ENCODE measurements around the gene FTCDNL1.

The FTCDNL1 gene

DNA sequence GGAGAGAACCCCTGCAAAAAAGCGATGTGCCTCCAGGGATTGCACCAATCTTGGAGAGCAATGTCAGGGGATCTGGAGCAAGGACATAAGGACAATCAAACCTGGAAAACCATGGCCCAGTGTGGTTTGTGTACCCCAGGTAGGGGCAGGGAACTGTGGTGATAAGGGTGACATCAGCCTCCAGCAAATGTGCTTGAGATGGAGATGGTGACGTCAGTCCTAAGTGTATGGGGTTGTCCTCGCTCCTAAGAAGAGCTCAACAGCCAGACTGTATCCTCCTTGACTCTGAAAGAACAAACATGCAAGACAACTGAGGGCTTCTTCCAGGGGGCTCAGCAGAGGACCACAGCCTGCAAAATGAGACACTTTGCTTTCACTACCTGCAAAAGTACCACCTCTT, 71.4 kb downstream of the FTCDNL1 start:
- DNase-seq: no peak

DNA sequence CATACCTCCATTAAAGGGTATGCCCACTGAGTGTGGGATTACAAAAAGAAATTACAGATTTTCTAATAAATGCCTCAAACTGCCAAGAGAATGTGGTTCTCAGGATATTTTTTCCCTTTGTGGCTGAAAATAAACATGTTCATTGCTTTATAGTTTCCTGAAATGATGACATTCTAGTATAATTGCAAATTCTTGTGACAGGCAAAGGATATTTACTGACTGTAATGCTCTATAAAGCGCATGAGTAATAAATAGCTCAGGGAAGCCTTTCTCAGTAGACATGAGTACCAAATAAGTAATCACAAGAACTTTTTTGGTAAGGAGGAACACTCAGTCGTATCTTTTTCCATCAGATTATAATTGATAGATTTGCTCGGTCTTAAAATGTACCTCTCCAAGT, 72.3 kb downstream of the FTCDNL1 start:
- no peak for DNase-seq

DNA sequence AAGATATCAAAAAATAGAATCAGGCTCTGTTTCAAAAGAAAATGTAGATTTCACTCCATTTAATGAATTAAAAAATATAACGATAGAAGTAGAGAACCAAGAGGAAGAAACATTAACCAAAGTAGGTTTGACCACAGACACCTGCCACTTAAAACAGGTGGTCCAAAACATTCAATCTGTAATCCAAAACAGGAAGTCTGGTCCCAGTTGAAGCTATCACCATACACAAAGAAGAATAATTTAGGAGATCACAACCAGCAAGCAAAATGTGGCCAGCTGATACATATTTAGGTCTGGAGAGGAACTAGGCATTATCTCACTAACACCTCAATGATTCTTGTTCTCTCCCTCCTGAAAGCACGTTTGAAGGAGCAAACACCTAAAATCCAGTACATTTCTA, 73.1 kb downstream of the FTCDNL1 start:
- DNase-seq: no peak

DNA sequence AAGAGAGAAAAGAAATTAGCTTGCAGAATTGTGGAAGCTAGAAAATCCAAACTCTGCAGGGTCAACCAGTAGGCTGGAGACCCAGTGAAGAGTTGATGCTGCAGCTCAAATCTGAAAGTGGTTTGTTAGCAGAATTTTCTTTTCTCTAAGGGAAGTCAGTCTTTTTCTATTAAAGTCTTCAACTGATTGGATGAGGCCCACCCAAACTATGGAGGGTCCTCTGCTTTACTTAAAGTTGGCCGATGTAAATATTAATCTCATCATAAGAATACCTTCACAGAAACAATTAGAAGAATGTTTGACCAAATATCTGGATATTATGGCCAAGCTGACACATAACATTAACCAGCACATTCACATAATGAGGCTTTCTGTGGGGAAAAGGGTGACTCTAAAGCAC, 73.7 kb downstream of the FTCDNL1 start:
- no peak for DNase-seq

DNA sequence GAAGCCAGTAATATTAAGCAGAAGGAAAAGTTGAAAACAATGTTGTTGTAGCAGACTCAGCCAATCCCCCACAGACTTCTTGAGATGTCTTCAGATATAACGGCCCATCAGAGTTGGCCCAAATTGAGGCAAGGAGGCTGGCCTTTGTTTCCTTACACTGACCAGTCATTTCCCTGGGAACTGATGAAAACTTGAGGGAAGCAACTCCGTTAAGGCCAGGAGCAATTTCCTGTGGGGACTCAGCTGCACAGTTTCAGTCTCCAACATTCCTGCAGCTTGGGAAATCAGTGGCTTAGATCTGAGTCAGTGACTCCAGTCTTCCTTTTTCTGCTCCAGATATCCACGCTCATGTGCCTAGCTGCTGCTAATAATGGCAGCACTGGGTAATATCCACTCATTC, 75.7 kb downstream of the FTCDNL1 start:
- no peak for DNase-seq

DNA sequence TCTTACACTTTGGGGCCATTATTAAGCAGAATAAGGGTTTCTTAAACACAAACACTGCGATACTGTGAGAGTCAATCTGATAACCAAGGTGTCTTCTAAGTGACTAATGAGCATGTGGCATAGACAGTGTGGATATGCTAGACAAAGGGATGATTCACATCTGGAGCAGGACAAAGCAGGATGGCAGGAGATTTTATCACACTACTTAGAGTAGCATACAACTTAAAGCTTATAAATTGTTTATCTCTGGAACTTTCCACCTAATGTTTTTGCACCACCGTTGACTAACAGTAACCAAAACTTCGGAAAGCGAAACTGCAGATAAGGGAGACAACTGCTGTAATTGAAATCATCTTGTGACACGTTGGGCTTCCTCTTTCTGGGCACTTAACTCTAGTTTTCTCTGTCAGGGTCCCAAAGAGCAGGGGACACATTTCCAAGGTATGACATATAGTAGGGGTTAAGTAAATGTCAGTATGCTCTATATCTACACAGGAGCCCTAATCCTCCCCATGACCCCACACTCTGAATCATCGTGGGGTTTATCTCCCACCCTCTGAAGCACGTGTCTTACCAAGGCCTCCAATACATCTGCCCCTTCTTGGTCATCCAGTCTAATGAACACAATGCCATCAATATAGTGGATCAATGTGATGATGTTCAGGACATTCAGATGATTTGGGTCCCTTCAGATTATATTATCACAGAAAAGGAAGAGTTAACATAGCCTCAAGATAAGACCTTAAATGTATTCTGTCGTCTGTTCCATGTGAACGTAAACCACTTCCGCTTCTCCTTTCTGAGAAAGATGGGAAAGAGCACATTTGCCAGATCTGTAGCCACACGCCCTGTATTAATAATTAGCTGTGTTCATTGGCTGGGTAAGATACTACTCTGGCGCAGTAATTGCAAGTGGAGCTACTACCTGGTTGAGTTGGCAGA, 78.7 kb downstream of the FTCDNL1 start:
- no peak for DNase-seq

DNA sequence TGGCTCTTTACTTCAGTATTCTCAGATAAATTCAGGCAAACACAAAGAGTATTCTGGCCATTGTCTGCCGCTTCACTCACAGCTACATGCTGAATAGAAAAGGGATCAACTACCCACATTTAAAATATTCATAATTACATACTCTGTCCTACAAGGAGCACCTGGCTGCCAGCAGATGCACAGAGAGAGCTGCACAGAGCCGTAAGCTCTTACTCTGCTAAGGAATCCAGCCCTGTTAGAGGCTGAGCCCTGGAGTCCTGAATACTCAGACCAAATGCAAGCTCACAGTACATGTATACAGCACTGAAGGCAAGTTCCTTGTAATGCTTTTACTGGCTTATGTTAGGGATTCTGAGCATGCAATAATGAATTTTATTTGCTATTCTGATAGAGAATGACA, 80.3 kb downstream of the FTCDNL1 start:
- DNase-seq: no peak

DNA sequence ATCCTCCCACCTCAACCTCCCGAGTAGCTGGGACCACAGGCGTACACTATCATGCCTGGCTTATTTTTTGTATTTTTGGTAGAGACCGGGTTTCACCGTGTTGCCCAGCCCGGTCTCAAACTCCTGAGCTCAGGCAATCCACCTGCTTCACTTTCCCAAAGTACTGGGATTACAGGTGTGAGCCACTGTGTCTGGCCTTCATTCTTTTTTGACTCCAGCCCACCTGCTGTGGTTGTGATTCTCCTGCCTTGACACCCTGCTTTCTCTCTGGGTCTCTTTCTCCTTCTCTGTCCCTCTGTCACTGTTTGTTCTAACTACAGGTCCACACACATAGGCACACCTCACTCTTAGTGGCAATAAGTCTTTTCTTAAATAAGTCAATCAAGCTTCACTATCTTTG, 85.3 kb downstream of the FTCDNL1 start:
- no peak for DNase-seq

DNA sequence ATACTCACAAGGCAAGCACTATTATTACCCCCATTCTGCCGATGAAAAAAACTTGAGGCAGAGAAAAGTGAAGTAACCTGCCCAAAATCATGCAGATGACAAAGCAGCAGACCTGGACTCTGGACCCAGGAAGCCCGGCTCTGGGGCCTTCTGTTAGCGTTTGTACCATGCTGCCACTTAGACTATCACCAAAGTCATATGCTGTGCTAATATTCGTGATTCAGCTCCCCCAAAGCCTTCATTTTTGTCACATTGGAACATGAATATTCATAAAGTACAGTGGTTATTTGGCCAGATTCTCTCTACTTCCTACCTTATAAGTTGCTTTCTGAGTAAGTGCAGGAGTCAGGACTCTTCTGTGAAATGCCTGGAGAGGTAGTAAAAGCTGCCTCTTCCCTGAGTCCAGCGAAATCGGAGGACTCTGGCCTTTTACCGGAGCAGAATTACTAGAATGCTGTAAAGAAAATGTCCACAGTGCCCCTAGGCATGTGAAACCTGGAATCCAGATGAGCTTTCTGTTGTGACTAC, 86.7 kb downstream of the FTCDNL1 start:
- no peak for DNase-seq

DNA sequence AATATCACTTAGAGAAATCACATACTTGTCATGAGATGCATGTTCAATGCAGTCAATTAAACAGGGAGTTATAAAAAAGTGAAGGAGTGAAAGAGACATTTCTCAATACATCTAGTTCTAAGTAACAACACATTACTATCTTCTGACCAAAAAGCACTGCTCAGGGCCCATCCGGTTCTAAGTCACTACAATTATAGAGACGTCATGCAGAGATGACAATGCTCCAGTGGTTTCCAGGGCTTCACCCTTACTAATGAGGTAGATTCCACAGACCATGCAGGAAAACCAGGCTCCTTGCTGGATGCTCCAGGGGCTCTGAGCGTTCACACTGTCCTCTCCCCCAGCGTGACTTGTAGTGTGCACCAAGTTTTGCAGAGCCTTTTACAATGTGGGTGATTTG, 88.0 kb downstream of the FTCDNL1 start:
- DNase-seq: no peak

DNA sequence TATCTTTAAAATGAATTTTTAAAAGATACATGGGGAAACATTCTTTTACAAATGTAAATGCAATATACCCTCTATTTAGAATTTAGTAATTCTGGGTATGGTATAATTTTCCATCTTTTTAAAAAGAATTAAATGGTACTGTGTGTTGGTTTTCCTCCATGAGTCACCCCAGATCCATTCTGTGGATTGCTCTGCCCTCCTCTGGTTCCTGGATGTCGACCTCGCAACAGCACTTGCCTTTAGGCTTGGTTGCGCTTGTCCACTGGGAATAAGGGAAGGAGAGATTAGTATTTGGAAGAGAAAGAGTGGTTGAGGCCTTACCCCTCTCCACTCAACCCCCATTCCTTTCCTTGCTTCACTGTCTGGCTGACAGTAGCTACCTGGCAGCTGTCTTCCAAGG, 90.4 kb downstream of the FTCDNL1 start:
- DNase-seq: no peak

DNA sequence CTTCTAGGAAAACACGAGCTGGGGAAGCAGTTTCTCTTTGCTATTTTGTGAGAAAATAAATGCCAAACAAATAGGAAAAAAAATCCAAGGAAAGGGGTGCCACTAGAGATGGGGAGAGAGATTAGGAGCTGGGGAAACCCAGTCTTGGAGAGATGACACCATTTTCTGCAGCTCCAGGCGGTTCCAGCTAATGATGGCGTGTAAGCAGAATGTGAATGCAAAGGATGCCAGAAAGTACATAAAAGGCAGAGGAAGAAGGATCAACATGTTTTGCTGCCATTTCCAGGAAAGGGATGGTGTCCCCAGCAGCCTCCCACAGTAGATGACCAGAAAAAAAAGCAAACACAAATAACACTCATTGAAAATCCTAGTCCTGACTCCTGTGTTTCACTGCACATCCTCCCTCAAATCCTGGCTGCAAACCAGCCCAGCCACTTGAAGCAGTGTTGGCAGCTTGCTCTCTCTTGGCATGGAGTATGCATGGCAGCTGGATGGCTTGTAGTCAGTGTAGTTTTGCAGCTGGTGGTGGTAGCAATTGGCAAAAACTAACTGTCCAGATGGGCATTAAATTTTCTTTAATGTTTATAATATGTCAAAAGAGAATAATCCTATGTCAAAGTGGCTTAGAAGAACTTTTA, 93.6 kb downstream of the FTCDNL1 start:
- DNase-seq: no peak

DNA sequence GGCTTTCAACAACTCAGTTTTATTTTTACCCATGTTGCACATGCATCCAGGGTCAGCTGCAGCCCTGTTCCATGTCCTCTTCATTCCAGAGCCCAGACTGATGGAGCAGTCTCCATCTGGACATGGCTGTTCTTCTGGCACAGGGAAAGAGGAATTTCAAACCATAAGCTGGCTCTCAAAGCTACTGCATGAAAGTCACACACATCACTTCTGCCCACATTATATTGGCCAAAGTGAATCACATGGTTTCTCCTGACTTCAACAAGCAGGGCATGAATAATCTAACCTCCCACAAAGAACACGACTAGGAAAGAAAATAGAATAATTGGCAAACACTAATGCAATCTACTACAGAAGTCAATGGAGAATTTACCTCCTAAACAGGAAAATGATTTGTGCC, 94.2 kb downstream of the FTCDNL1 start:
- DNase-seq: no peak

DNA sequence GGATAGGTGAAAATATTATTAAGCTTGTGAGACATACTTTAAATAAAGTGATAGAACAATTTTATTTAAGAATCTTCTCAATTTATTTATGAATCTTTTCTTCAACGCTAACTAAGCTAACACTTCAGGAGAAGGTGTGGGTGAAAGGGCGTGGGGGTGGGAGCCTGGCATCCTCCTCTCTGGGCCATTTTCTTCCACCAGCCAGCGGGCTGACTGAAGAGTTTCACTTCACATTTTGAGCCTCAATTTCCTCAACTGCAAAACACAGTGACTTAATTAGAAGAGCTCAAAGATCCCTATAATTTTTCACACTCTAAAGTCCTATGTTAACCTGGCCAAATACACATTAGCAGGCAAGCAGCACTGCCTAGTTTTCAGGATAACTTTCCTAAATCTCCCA, 94.8 kb downstream of the FTCDNL1 start:
- DNase-seq: no peak

DNA sequence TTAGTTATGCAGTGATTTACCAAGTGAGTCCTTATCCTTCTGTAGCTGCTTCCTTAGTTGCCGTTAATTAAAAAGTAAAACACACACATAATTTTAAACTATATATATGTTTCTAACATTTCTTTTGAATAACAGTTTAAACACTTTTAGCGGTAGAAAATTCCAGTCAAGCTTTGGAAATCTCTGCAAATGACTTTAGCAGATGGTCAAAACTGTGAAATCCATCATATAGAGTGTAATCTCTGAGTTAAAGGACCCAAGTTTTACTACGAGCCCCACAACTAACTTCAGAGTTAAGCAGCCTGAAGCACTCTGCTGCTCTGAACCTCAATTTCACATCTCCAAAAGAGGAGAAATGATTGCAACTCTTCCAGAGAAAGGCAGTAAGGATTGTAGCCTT, 96.2 kb downstream of the FTCDNL1 start:
- no peak for DNase-seq

DNA sequence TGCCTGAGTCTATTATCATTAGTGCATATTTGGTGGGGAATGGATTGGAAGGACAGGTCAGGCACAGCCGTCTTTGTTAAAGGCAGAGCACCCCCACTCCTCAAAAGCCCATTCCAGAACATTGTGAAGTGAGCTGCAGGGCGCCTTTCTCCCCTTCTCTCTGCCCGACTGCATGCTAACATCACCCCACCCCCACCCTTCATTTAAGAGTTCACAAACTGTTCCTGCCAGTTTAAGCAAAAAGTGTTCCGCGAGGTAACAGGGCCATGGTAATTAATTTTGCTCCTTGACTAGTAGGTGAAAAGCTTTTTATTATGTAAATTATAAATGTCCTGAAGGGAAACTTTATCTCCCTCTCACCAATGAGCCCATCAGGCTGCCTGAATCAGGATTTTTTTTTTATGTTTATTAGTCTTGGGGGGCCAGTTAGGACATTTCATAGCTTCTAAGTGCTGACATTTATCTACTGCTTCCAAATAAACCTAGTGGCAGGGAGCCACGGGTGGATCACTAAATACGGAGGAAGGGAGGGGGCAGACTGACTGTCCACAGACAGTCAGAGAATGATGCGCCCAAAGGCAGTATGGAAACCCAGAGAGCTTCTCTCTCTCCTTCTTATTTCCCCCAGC, 99.4 kb downstream of the FTCDNL1 start:
- DNase-seq: no peak

DNA sequence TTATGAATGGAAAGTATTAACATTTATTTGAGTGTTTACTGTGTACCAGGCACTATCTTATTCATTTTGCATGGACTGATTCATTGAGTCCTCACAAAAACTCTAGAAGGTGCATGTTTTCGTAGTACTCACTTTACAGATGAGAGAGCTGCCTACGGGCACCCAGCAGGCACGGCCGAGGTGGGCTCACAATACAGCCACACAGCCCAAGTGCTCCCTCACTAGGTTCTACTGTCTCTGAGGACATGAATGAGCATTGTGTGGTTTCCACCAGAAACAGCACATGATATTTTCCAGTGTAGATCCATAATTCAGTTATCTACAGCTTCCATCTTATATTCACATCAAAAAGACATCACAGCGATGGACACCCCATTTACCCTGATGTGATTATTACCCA, 101.4 kb downstream of the FTCDNL1 start:
- no peak for DNase-seq

DNA sequence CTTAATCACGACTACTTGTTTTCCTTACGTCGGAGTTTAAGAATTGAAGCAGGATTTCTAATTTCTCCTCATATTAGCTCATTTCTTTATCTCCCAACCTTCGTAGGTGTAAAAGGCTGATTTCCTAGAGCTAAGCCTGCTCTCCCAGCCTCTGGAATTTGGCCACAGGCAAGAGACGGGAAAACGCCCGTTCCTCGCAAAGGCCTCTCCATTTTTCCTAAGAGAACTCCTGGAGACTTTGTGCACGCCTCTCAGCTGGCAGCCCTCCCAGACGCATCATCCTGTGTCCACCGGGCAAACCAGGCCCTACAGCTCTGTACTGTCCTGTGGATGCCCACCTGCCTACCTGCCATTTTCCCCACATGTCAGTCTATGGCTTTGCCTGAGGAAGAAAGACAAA, 106.3 kb downstream of the FTCDNL1 start:
- DNase-seq: no peak

DNA sequence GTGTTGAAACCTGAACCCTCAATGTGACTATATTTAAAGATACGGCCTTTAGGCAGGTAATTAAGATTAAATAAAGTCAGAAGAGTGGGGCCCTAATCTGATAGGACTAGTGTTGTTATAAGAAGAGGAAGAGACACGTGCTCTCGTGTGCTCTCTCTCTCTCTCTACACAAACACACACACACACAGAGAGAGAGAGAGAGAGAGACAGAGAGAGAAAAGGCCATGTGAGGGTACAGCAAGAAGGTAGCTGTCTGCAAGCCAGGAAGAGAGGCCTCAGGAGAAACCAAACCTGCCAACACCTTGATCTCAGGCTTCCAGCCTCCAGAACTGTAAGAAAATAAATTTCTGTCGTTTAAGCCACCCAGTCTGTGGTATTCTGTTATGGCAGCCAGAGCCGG, 106.7 kb downstream of the FTCDNL1 start:
- no peak for DNase-seq

DNA sequence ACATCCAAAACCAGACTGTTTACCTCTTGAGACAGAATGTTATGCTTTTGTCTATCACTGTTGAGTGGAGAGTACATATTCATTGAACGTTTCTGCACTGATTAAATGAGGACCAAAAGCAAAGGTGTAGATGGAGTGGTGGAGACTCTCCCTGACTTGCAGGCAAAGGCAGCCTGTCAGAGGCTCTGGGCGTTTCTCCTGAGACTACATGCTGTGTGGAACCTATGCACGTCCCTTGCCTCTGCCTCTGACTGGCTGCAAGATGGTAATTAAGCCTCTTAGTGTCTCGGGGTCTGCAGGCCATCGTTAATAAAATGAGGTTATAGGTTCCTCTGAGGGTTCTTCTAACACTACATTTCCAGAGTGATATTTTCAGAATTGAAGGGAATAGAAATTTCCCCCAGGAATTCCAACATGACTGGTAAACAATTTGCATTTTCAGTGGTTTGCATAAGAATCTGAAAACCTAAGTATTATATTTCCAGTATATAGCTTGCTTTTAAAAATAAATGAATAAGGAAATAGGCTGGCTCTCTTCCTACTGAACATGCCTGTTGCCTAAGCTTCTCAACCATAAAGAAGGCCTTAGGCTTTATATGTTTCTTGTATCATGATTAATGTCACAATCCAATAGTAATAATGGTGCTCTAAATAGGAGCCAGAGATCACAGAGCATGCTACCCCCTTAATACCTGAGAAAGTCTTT, 107.4 kb downstream of the FTCDNL1 start:
- no peak for DNase-seq

DNA sequence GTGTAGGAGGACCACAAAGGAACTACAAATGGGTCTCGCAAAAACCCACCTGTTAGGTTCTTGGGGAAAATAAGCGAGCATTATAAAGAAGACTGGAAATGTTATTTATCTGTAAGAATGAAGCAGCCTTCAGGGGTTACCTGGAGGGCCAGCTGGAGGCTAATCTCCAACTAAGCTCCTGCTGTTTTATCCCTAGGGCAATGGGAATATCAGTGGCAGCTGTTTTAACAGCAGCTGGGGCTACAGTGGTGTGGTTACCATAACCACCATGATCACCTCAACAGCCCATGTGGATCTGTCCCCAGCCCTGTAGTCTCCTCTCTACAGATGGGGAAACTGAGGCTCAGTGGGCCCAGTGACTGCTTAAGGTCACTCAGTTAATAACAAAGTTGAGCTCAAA, 108.1 kb downstream of the FTCDNL1 start:
- no peak for DNase-seq

DNA sequence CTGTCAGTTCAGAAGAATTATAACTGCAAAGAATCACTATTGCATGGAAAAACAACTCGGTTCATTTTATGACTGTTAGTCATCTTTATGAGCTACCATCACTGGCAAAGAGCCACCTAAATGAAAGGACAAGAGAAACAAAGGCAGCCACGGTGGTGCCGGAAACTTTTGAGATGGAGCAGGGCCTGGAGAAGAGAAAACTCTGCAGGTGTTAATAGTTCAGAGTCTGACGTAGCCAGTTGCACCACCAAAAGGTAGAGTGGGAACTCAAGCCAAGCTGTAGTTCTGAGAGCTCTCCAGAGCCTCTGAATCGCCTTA, 110.9 kb downstream of the FTCDNL1 start:
- no peak for DNase-seq

DNA sequence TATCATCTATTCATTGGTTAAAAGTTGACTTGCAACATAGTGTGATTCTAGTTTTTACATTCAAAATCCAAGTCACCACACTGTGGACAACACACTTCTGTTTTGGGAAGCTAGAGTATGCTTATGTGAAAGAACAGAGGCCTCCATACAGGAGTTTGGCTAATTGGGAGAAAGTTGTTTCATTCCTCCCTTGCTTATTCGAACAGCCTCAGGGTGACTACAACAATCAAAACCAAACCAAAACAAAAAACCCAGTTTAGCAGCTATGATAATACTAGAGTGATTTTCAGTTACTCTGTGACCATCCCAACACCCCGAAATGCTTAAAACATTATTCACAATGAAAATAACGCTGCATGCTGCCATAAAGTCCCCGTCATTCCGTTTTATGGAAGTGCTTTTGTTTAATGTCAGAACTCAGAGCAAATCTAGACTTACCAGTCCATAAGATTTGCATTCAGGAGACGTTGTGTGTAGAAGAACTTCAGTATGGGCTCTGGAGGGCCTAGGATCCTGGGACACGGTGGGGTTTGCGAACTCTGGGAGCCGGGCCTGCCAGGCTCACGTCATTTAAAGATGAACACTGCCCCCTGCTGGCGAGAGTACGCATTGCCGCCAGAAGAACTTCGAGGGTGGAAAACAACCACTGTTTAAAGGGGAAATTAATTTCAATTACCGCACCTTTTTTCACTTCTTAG, 111.4 kb downstream of the FTCDNL1 start:
- DNase-seq: peak; percentile 60
